SK-N-SH (cell line): Measurements from ENCODE around the gene FJX1. TPM values are rescaled to one million over a fixed set of nuclear protein-coding genes. Genes with fewer than 3 reads are reported as not detected.

Experiments
- CTCF ChIA-PET: fragments of 300-600, 350-600 bp; formaldehyde crosslinking; extraction: SDS; loops from one replicate; lab custom pipeline; 2021; lab: Yijun Ruan, JAX
- POLR2A ChIA-PET: fragments of 350-600 bp; sonication (Branson Sonifier 250); formaldehyde crosslinking; extraction: SDS; loops from one replicate; lab custom pipeline; 2020; ENCODE audit warnings: antibody characterized with exemption, inconsistent platforms; lab: Yijun Ruan, JAX
- DNase-seq: peaks from one replicate; pipeline ENCODE4 v3.0.0; 2012
- H2AFZ ChIP-seq: fragments of 200-600 bp; sonication (generic); 2 replicates; pipeline ENCODE4 v1.8.1; 2016; ENCODE audit warnings: antibody characterized with exemption, mild to moderate bottlenecking, low read depth
- H3F3A ChIP-seq: fragments of 200-600 bp; sonication (generic); replicated peaks from 2 replicates; pipeline ENCODE3; 2016; ENCODE audit warnings: antibody characterized with exemption, mild to moderate bottlenecking; ENCODE audit not compliant: insufficient read depth
- H3K27ac ChIP-seq, 2 experiments: fragments of 200-500 bp in 1 of 2; fragments of 200-600 bp in 1 of 2; sonication (Bioruptor generic) in 1 of 2; sonication (generic), shearing (Covaris generic) in 1 of 2; 2 replicates each; pipeline versions ENCODE4 v1.5.1 to v1.6.1; 2014 to 2016; ENCODE audit warnings: low read depth in 2 of 2, inconsistent platforms in 1 of 2, low read length in 1 of 2, mild to moderate bottlenecking in 1 of 2, mixed read lengths in 1 of 2
- H3K27me3 ChIP-seq: fragments of 200-600 bp; sonication (generic), shearing (Covaris generic); 2 replicates; pipeline ENCODE4 v1.6.1; 2016; ENCODE audit warnings: mixed run types; ENCODE audit not compliant: insufficient read depth
- H3K36me3 ChIP-seq, 2 experiments: fragments of 200-500 bp in 1 of 2; fragments of 200-600 bp in 1 of 2; sonication (Bioruptor generic) in 1 of 2; sonication (generic) in 1 of 2; replicated peaks in 1 of 2; 2 replicates each; pipeline versions ENCODE3 to v1.5.1; 2014 to 2016; ENCODE audit warnings: low read length in 1 of 2, mild to moderate bottlenecking in 1 of 2; ENCODE audit not compliant: insufficient read depth in 2 of 2, control insufficient read depth in 1 of 2
- H3K4me1 ChIP-seq, 2 experiments: fragments of 200-500 bp in 1 of 2; fragments of 200-600 bp in 1 of 2; sonication (Bioruptor generic) in 1 of 2; sonication (generic), shearing (Covaris generic) in 1 of 2; 2 replicates each; pipeline versions ENCODE4 v1.5.1 to v1.6.1; 2014 to 2016; ENCODE audit warnings: low read depth in 1 of 2, low read length in 1 of 2, mixed run types in 1 of 2; ENCODE audit not compliant: insufficient read depth in 2 of 2, control insufficient read depth in 1 of 2
- H3K4me2 ChIP-seq: fragments of 200-600 bp; sonication (generic), shearing (Covaris generic); 2 replicates; pipeline ENCODE4 v1.6.1; 2017; ENCODE audit warnings: mixed run types
- H3K4me3 ChIP-seq, 2 experiments: fragments of 200-500 bp in 1 of 2; fragments of 200-600 bp in 1 of 2; sonication (Bioruptor generic) in 1 of 2; sonication (generic), shearing (Covaris generic) in 1 of 2; 2 replicates each; pipeline versions ENCODE4 v1.5.1 to v1.8.1; 2014 to 2016; ENCODE audit warnings: low read depth in 2 of 2, inconsistent platforms in 1 of 2, low read length in 1 of 2, mild to moderate bottlenecking in 1 of 2, mixed read lengths in 1 of 2, moderate library complexity in 1 of 2
- H3K79me2 ChIP-seq: fragments of 200-600 bp; sonication (generic); 2 replicates; pipeline ENCODE4 v1.8.1; 2017; ENCODE audit warnings: mild to moderate bottlenecking; ENCODE audit not compliant: insufficient read depth
- H3K9ac ChIP-seq: fragments of 200-600 bp; sonication (generic); 2 replicates; pipeline ENCODE4 v1.6.1; 2017; ENCODE audit warnings: mixed run types
- H3K9me2 ChIP-seq: fragments of 200-600 bp; sonication (generic); 2 replicates; pipeline ENCODE4 v1.6.1; 2017; ENCODE audit warnings: mixed run types
- H3K9me3 ChIP-seq: fragments of 200-600 bp; sonication (generic); 2 replicates; pipeline ENCODE4 v1.6.1; 2017; ENCODE audit warnings: mixed run types, mild to moderate bottlenecking, moderate library complexity
- H4K20me1 ChIP-seq: fragments of 200-600 bp; sonication (generic); 2 replicates; pipeline ENCODE4 v1.6.1; 2017; ENCODE audit warnings: mild to moderate bottlenecking, mixed run types; ENCODE audit not compliant: insufficient read depth
- CHD2 ChIP-seq: fragments of 150-350 bp; IDR thresholded peaks from 2 replicates; pipeline ENCODE4 v1.6.1; 2018; ENCODE audit warnings: low read length; ENCODE audit not compliant: partially characterized antibody
- CTCF ChIP-seq: fragments of 200-600 bp; sonication (generic); IDR thresholded peaks from 2 replicates; pipeline ENCODE4 v1.6.1; 2017; ENCODE audit warnings: antibody characterized with exemption, mild to moderate bottlenecking, moderate library complexity
- ELF1 ChIP-seq: IDR thresholded peaks from 2 replicates; pipeline ENCODE4 v1.4.0; 2012
- EP300 ChIP-seq, 2 experiments: IDR thresholded peaks; 2 replicates each; pipeline versions ENCODE4 v1.4.0 to v1.6.1; 2012; ENCODE audit warnings: borderline replicate concordance in 1 of 2, low read depth in 1 of 2, low read length in 1 of 2
- EZH2phosphoT487 ChIP-seq: fragments of 200-600 bp; sonication (generic); IDR thresholded peaks from 2 replicates; pipeline ENCODE4 v1.6.1; 2017; ENCODE audit warnings: low read depth, mixed run types, mild to moderate bottlenecking, antibody characterized with exemption, moderate library complexity, borderline replicate concordance
- FOXJ3 ChIP-seq: sonication (generic); formaldehyde crosslinking; IDR thresholded peaks from 2 replicates; pipeline ENCODE4 v1.5.1; 2020; ENCODE audit warnings: mild to moderate bottlenecking, missing genetic modification reagents
- FOXM1 ChIP-seq: IDR thresholded peaks from 2 replicates; pipeline ENCODE4 v1.4.0; 2012; ENCODE audit warnings: low read depth, mild to moderate bottlenecking
- GATA2 ChIP-seq: sonication (generic); formaldehyde crosslinking; IDR thresholded peaks from 2 replicates; pipeline ENCODE4 v1.5.0; 2020; ENCODE audit warnings: mild to moderate bottlenecking, missing genetic modification reagents
- JUND ChIP-seq: IDR thresholded peaks from 2 replicates; pipeline ENCODE4 v1.4.0; 2012
- MEF2A ChIP-seq: IDR thresholded peaks from 2 replicates; pipeline ENCODE4 v1.4.0; 2012; ENCODE audit warnings: low read depth, borderline replicate concordance
- NFIC ChIP-seq: IDR thresholded peaks from 2 replicates; pipeline ENCODE4 v1.4.0; 2012; ENCODE audit warnings: borderline replicate concordance
- NRF1 ChIP-seq: IDR thresholded peaks from 2 replicates; pipeline ENCODE4 v1.6.1; 2012; ENCODE audit warnings: low read depth, mild to moderate bottlenecking, low read length
- PBX3 ChIP-seq: IDR thresholded peaks from 2 replicates; pipeline ENCODE4; 2012
- POLR2AphosphoS5 ChIP-seq: IDR thresholded peaks from 2 replicates; pipeline ENCODE4 v1.6.1; 2012; ENCODE audit warnings: low read depth, low read length
- RFX5 ChIP-seq: IDR thresholded peaks from 2 replicates; pipeline ENCODE4 v1.6.1; 2012; ENCODE audit warnings: mild to moderate bottlenecking, improper control_type of control experiment, low read length
- TCF12 ChIP-seq: IDR thresholded peaks from 2 replicates; pipeline ENCODE4 v1.4.0; 2012
- USF1 ChIP-seq: IDR thresholded peaks from 2 replicates; pipeline ENCODE4 v1.4.0; 2012; ENCODE audit warnings: low read depth, borderline replicate concordance
- ZBTB33 ChIP-seq: IDR thresholded peaks from 2 replicates; pipeline ENCODE4 v1.4.0; 2012; ENCODE audit warnings: low read depth, borderline replicate concordance
- WGBS: methylation state at CpG from one replicate; pipeline ENCODE4 v1.1.6; 2017; ENCODE audit warnings: low lambda C conversion rate; 5-methylcytosine and 5-hydroxymethylcytosine counted together
- polyA plus RNA-seq, 3 experiments: library from polyadenylated mRNA; depleted of rRNA; stranded (reverse); fragments of >200 nt; gene quantifications; 2 replicates each; pipeline ENCODE4 v1.2.3, GENCODE V29; 2012

The FJX1 gene
- polyA plus RNA-seq, 1 of the 3 experiments (the other 2 are of a cell fraction), result 34.5 TPM

GRCh38 chr11:35571696-35572095 is 46.6 kb upstream of the FJX1 start:
- H3K27ac ChIP-seq, result no peak overlapping the region
- no peaks in the 10 kb centered on the region for H4K20me1 ChIP-seq
- H3K27me3 ChIP-seq, result no peaks in the 10 kb centered on the region
- no peaks in the 10 kb centered on the region for H3K9me2 ChIP-seq
- DNase-seq, result no peak
- TF ChIP-seq EP300 (IDR thresholded peaks at IDR 0.05; ENCODE audit: borderline replicate concordance in 1 of 2, low read depth in 1 of 2, low read length in 1 of 2) (peak; percentile 23 to 59; a peak in 2 of 4 replicates), FOXJ3 (CRISPR knock-in tag) (no peak), GATA2 (CRISPR knock-in tag) (peak; percentile 43; the same call in 1 of the 2 replicates), NFIC (0 out of 2 replicates have a peak, but pooled peaks have one; percentile 13), TCF12 (peak; percentile 61), PBX3 (peak; percentile 37), ELF1 (no peak)
- no peaks in the 10 kb centered on the region; the same call in 1 of the 2 replicates for H3K9me3 ChIP-seq
- CTCF ChIA-PET, result no interaction called here
- H3F3A ChIP-seq, result peaks cover 1% of the 10 kb centered on the region
- no peak overlapping the region for H3K4me3 ChIP-seq
- no peaks in the 10 kb centered on the region for H3K79me2 ChIP-seq
- 36% methylated on average over 3 of the region's 3 CpGs for WGBS
- H2AFZ ChIP-seq, result no peak overlapping the region
- no peak overlapping the region for H3K4me2 ChIP-seq
- peaks cover 0 to 10% of the 10 kb centered on the region in 2 experiments; a peak in 2 of 4 replicates for H3K4me1 ChIP-seq
- H3K36me3 ChIP-seq, result no peaks in the 10 kb centered on the region
- no peak overlapping the region for H3K9ac ChIP-seq
- POLR2A ChIA-PET, result no interaction called here

GRCh38 chr11:35579557-35580396 is 38.5 kb upstream of the FJX1 start:
- H3K27ac ChIP-seq, result peak overlapping the region; percentile 81 to 94; a peak in 3 of 4 replicates
- peaks cover 8 to 31% of the 10 kb centered on the region in 2 experiments for H3K4me1 ChIP-seq
- H4K20me1 ChIP-seq, result no peaks in the 10 kb centered on the region
- WGBS, result 30% methylated on average over 7 of the region's 7 CpGs
- peak overlapping the region; percentile 79; the same call in 1 of the 2 replicates for H2AFZ ChIP-seq
- H3K4me2 ChIP-seq, result peak overlapping the region; percentile 77; the same call in 1 of the 2 replicates
- H3K27me3 ChIP-seq, result no peaks in the 10 kb centered on the region
- POLR2A ChIA-PET, result no interaction called here
- H3K9ac ChIP-seq, result peak overlapping the region; percentile 67; the same call in 1 of the 2 replicates
- H3K36me3 ChIP-seq, result no peaks in the 10 kb centered on the region
- H3K9me2 ChIP-seq, result no peaks in the 10 kb centered on the region
- no peak for DNase-seq
- no peaks in the 10 kb centered on the region for H3K9me3 ChIP-seq
- CTCF ChIA-PET, result no interaction called here
- 0 out of 4 replicates have a peak overlapping the region, but pooled peaks of 1 of the 2 experiments have one; percentile 37 for H3K4me3 ChIP-seq
- H3F3A ChIP-seq, result peaks cover 17% of the 10 kb centered on the region
- H3K79me2 ChIP-seq, result no peaks in the 10 kb centered on the region
- 0 out of 2 replicates have a peak, but pooled peaks have one; percentile 22 for TF ChIP-seq USF1
- peak; percentile 95 for TF ChIP-seq TCF12
- no peak for TF ChIP-seq MEF2A
- peak; percentile 42; the same call in 1 of the 2 replicates for TF ChIP-seq NFIC
- TF ChIP-seq FOXJ3 (CRISPR knock-in tag), result no peak
- TF ChIP-seq NRF1, result no peak
- peak; percentile 87 for TF ChIP-seq JUND
- TF ChIP-seq EZH2phosphoT487, result no peak
- no peak for TF ChIP-seq CHD2
- TF ChIP-seq ZBTB33, result no peak
- TF ChIP-seq POLR2AphosphoS5, result peak; percentile 72; the same call in 1 of the 2 replicates
- peak; percentile 27 to 83; a peak in 1 of 4 replicates for TF ChIP-seq EP300 (IDR thresholded peaks at IDR 0.05; ENCODE audit: borderline replicate concordance in 1 of 2, low read depth in 1 of 2, low read length in 1 of 2)
- TF ChIP-seq FOXM1, result no peak
- TF ChIP-seq CTCF, result no peak
- peak; percentile 59 for TF ChIP-seq PBX3
- TF ChIP-seq RFX5, result no peak
